GDM1 (cell line): Measurements from ENCODE around the gene S100A7.
"Not testable (repeated sequence)": the region's sequence is repeated elsewhere in the genome, so short reads cannot be mapped to it uniquely, and the experiment has no call there.

Source experiments
- DNase-seq: peaks from one replicate; lab custom pipeline; 2025; lab: John Stamatoyannopoulos, UW

The S100A7 gene

DNA sequence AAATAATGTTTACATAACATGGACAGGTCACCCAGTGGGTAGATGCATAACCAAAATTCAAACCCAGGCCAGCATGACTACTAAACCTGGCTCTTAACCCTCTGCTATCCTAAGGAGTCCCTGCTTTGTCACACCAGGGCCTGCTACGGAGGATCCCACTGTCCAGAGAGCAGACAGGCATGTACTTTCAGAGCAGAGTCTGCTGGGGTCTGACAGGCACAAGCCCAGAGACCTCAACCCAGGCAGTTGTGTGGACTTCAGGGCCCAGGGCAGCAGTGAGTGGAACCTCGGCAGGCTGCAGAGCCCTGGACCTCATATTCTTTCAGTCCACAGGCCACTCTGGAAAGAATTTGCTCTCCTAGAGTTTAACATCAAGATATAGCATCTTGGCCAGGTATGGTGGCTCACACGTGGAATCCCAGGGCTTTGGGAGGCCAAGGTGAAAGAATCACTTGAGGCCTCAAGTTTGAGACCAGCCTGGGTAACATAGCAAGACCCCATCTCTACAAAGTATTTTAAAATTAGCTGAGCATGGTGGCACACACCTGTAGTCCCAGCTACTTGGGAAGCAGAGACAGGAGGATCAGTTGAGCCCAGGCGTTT, 16.1 kb upstream of the S100A7 start:
- no peak for DNase-seq

DNA sequence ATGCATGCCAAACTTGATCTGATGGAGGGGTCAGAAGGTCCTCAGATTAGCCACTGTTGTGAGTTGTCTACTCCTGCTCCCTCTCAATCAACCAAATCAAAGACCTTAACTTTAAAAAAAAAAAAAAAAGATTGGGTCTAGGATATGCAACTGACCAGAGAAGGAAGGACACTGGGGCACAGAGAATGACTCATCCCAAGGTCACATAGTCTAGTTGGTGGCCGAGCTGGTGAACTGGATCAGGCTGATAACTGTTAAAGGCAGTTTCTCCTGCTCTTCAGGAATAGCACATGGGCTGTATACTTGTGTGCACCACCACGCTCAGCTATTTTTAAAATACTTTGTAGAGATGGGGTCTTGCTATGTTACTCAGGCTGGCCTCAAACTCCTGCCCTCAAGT, 14.8 kb upstream of the S100A7 start:
- no peak for DNase-seq

- DNase-seq = no peak
Measured at GRCh38 chr1:153474347-153474746, 13.9 kb upstream of the S100A7 start.

GRCh38 chr1:153470707-153471106, 10.3 kb upstream of the S100A7 start:
- DNase-seq = no peak

GRCh38 chr1:153466908-153467307, 6.5 kb upstream of the S100A7 start:
- DNase-seq = no peak

- peak; percentile 10 for DNase-seq
Measured at GRCh38 chr1:153465811-153466636, 5.6 kb upstream of the S100A7 start.

GRCh38 chr1:153462741-153463140, 2.3 kb upstream of the S100A7 start:
- not testable (repeated sequence) for DNase-seq

- no peak for DNase-seq
Measured at GRCh38 chr1:153459655-153460054, 796 bp downstream of the S100A7 start.

GRCh38 chr1:153456396-153456795, 4.1 kb downstream of the S100A7 start:
- no peak for DNase-seq

DNA sequence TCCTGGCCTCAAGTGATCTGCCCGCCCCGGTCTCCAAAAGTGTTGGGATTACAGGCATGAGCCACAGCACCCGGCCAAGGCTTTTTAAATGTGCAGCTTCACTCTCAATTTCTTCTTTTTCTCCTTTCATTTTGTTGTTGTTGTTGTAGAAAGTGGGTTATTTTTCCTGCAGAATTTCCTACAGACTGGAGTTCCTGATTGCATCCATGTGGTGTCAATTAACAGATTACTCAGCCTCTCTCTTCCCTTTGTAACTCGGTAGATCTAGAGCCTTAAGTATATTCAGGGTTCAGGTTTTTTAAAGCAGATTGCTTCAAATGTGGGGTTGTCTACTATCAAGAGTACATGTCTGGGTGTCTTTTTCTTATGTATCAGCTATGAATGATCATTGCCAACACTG, 11.6 kb downstream of the S100A7 start:
- not testable (repeated sequence) for DNase-seq

GRCh38 chr1:153447498-153448170, 12.8 kb downstream of the S100A7 start:
- no peak for DNase-seq

DNA sequence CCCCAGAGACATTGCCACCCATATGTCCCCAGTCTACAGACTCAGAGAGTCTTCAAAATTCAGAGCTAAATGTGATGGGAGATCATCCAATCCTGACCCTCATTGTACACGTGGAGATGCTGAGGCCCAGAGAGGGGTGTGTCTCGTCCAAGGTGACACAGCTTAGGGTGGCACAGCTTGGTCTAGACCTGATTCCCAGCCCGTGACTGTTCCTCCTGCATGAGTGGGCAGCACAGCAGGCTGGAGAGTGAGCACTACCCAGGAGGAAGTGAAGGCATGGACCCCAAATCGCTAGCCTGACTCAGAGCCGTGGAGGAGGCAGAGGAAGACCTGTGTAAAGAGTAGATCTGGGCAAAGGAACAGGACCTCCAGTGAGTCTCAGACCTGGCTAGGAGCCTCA, 16.4 kb downstream of the S100A7 start:
- DNase-seq = no peak

DNA sequence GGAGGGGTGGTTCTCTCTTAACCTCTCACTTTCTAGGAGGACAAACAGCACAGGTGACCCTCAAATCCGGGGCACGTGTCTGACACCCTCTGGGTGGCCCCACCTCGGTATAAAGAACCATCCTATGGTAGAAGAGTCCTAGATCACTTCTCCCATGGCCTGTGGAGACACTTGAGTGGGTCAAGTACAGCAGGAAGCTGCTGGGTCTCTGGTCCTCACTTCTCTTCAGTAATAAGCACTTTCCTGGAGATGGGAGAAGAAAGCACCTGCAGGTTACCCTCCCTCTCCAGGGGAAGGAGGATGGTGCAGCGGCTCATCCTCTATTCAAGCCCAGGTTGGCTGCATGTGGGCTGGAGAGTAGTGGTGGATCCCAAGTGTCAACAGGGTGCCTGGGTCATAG, 17.0 kb downstream of the S100A7 start:
- no peak for DNase-seq

- no peak for DNase-seq
Measured at GRCh38 chr1:153441238-153441755, 19.2 kb downstream of the S100A7 start.

DNA sequence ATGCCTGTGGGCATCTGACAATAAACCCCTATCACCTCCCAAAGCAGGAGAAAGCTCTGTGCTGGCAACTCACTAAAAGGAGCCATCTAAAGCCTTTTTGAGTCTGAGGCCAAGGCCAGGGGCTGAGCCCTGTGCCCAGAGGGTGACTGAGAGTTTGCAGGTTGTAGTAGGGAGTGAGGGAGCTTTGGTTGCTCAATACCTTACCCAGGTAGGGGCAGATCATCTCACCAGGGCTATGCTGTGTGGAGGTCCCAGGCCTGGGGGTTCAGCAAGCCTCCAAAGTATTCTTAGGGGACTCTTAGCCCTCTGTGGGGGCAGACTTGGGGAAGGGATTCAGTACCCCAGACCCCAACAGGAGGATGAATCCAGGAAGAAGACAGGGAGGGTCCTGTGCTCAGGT, 21.2 kb downstream of the S100A7 start:
- no peak for DNase-seq

GRCh38 chr1:153438599-153438998, 21.9 kb downstream of the S100A7 start:
- no peak for DNase-seq

GRCh38 chr1:153437236-153437635, 23.2 kb downstream of the S100A7 start:
- DNase-seq = no peak

GRCh38 chr1:153434746-153435455, 25.6 kb downstream of the S100A7 start:
- DNase-seq = no peak

DNA sequence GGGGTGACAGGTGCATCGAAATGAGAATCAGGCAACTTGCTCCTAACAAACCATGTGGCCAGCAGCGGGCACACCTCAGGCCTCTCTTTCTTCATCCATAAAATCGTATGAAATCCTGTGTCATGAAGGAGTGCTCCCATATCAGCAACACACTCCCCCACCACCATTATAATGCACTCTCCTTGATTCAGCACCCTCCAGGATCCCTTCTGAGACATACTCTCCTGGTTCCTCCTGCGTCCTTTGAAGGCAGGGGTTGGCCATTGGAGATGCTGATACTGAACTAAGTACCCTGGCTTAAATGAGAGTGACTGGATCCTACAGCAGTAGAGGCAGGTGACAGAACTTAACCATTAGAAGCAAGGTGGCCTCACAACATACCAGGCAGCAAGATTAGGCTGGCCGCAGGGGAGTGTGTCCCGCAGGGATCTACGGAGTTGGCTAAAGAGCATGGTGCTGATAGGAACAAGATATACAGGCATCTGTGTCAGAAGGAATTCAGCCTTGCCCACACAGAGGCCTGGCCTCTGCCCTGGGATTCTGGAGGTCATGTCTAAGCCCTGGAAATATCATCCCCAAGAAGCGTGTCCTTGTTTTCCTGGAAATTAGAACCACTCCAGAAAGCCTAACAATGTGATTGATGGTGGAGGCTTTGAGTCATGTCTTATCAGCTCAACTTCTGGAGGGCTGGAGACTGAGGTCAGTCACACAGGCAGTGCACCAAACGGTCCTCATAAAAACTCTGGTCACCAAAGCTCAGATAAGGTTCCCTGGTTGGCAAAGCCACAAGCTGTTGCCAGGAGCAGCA, 27.4 kb downstream of the S100A7 start:
- DNase-seq = no peak

DNA sequence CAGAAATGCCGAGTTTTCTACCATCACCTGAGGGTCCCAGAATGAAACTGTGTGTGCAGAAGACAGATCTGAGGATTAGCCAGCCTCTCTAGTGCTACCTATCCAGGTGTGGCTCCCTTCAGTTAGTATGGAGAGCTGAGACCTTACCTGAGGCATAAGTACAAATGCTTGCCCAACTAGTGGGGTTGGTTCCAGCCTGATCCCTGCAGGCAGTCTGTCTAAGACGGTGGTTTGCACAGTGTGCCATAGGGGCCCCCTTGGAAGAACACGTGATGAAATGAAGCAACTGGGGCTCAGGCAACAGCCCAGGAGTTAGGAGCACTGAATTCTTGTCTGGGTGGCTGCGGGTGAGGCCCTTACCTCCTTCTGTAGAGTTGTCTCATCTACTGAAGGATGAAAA, 28.5 kb downstream of the S100A7 start:
- DNase-seq = no peak

GRCh38 chr1:153431427-153431826, 29.0 kb downstream of the S100A7 start:
- no peak for DNase-seq
